GM18520 (cell line): ENCODE measurements around the gene MRPS2.

Experiments
- ATAC-seq: cut with Tn5 transposase; IDR thresholded peaks from one replicate; pipeline ENCODE4 v1.9.1; 2021; ENCODE audit not compliant: unreplicated experiment

MRPS2 gene

GRCh38 chr9:135480071-135480939, 20.2 kb upstream of the MRPS2 start:
- ATAC-seq: no peak

- ATAC-seq: no peak
Observed at GRCh38 chr9:135480940-135481310, 19.6 kb upstream of the MRPS2 start.

GRCh38 chr9:135482015-135482754, 18.3 kb upstream of the MRPS2 start:
- ATAC-seq: no peak

GRCh38 chr9:135484460-135485277, 15.8 kb upstream of the MRPS2 start:
- no peak for ATAC-seq

GRCh38 chr9:135485385-135485784, 15.1 kb upstream of the MRPS2 start:
- ATAC-seq: no peak

- no peak for ATAC-seq
Observed at GRCh38 chr9:135485832-135486231, 14.7 kb upstream of the MRPS2 start.

- no peak for ATAC-seq
Observed at GRCh38 chr9:135486267-135487065, 14.0 kb upstream of the MRPS2 start.

- ATAC-seq: no peak
Observed at GRCh38 chr9:135487281-135488012, 13.0 kb upstream of the MRPS2 start.

- ATAC-seq: no peak
Observed at GRCh38 chr9:135488013-135488330, 12.5 kb upstream of the MRPS2 start.

- no peak for ATAC-seq
Observed at GRCh38 chr9:135488527-135488926, 12.0 kb upstream of the MRPS2 start.

- no peak for ATAC-seq
Observed at GRCh38 chr9:135489188-135489906, 11.1 kb upstream of the MRPS2 start.

GRCh38 chr9:135490166-135490870, 10.2 kb upstream of the MRPS2 start:
- no peak for ATAC-seq

- no peak for ATAC-seq
Observed at GRCh38 chr9:135490980-135491464, 9.5 kb upstream of the MRPS2 start.

- no peak for ATAC-seq
Observed at GRCh38 chr9:135491764-135492163, 8.7 kb upstream of the MRPS2 start.

- ATAC-seq: no peak
Observed at GRCh38 chr9:135492886-135493669, 7.4 kb upstream of the MRPS2 start.

GRCh38 chr9:135494791-135495559, 5.5 kb upstream of the MRPS2 start:
- ATAC-seq: no peak
